BJ (cell line): Measurements from ENCODE around the gene HOXD3. TPM values are rescaled to one million over a fixed set of nuclear protein-coding genes. Genes with fewer than 3 reads are reported as not detected.

Source experiments
- CTCF ChIA-PET: fragments of 350-600 bp; formaldehyde crosslinking; extraction: SDS; loops from one replicate; lab custom pipeline; 2021; ENCODE audit warnings: antibody characterized with exemption, inconsistent platforms; lab: Yijun Ruan, JAX
- POLR2A ChIA-PET: fragments of 300-600 bp; sonication (Branson Sonifier 250); formaldehyde crosslinking; extraction: SDS; loops from one replicate; lab custom pipeline; 2021; ENCODE audit warnings: antibody characterized with exemption; lab: Charles Lee
- DNase-seq: peaks from one replicate; pipeline ENCODE4 v3.0.0-alpha.2; 2011; ENCODE audit warnings: low read depth
- H3K27me3 ChIP-seq: 2 replicates; pipeline ENCODE4 v1.6.0; 2011; ENCODE audit warnings: low read length; ENCODE audit not compliant: control insufficient read depth, insufficient read depth
- H3K36me3 ChIP-seq: 2 replicates; pipeline ENCODE4 v1.5.1; 2011; ENCODE audit warnings: low read length; ENCODE audit not compliant: control insufficient read depth, insufficient read depth
- H3K4me3 ChIP-seq: 2 replicates; pipeline ENCODE4 v1.5.1; 2011; ENCODE audit warnings: low read depth, mild to moderate bottlenecking, control low read depth, low read length
- polyA plus RNA-seq: library from polyadenylated mRNA; depleted of rRNA; stranded (reverse); fragments of >200 nt; gene quantifications from 2 replicates; pipeline ENCODE4 v1.2.3, GENCODE V29; 2011
- TF ChIP-seq, protein P1 (sequence below): IDR thresholded peaks from 2 replicates; pipeline ENCODE4 v1.5.1; 2011; ENCODE audit warnings: low read depth, mild to moderate bottlenecking, control low read depth, inconsistent platforms, low read length, moderate library complexity; ENCODE audit not compliant: insufficient read depth

HOXD3 gene
- polyA plus RNA-seq, 1 experiment, result not detected

DNA sequence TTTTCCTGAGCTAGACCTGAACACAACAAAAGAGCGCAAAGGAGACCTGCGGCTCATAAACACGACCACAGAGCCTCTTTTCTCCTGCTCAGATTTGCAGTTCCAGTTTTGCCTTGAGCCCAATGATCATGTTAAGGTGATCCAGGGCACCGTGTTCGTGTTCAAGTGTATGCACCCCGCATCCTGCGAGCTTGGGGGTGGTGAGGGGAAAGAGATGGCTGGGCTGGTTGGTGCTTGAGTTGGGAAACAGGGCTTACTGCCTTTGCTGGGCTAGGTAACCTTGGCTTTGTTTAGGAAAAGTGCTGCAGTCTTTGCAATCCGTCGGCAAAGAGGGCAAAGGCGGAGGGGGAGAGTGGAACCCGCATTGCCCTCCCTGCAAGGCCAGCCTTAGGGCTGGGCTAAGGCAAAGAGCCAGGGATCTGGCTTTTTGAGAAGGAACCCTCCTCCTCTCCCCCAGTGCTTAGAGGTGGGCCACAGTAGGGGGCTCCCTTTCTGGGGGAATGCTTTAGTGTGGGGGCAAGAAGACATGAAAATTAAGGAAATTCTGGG lies 39.2 kb upstream of the HOXD3 start:
- DNase-seq, result no peak
- Histone ChIP-seq H3K4me3 (no peak overlapping the region), H3K27me3 (peaks cover 1% of the 10 kb centered on the region; the same call in 1 of the 2 replicates), H3K36me3 (peaks cover 2% of the 10 kb centered on the region; the same call in 1 of the 2 replicates)
- TF ChIP-seq, protein P1, sequence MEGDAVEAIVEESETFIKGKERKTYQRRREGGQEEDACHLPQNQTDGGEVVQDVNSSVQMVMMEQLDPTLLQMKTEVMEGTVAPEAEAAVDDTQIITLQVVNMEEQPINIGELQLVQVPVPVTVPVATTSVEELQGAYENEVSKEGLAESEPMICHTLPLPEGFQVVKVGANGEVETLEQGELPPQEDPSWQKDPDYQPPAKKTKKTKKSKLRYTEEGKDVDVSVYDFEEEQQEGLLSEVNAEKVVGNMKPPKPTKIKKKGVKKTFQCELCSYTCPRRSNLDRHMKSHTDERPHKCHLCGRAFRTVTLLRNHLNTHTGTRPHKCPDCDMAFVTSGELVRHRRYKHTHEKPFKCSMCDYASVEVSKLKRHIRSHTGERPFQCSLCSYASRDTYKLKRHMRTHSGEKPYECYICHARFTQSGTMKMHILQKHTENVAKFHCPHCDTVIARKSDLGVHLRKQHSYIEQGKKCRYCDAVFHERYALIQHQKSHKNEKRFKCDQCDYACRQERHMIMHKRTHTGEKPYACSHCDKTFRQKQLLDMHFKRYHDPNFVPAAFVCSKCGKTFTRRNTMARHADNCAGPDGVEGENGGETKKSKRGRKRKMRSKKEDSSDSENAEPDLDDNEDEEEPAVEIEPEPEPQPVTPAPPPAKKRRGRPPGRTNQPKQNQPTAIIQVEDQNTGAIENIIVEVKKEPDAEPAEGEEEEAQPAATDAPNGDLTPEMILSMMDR, result no peak
- POLR2A ChIA-PET, result no interaction called here
- CTCF ChIA-PET, result interaction anchor here (3.0 kb wide), 1 partner anchor 9 kb away, joined by 11 read pairs; no protein-coding TSS in a partner anchor

DNA sequence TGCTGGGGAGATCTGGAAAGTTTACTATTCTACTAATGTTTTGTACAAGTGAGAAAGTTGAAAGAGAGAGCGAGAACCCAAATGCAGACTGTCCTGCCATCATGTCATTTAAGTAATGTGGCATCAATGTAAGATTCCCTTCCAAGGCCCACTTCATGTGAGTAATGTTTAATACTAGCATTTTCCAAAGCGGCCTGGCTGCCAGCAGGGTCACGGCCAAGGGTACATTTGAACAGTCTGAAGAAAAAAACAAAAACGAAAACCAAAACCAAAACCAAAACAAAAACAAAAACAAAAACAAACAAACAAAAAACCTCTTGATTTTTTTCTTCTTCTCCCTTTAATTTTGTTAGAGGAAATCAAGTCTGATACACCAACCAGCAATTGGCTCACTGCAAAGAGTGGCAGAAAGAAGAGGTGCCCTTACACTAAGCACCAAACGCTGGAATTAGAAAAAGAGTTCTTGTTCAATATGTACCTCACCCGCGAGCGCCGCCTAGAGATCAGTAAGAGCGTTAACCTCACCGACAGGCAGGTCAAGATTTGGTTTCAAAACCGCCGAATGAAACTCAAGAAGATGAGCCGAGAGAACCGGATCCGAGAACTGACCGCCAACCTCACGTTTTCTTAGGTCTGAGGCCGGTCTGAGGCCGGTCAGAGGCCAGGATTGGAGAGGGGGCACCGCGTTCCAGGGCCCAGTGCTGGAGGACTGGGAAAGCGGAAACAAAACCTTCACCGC lies 38.3 kb upstream of the HOXD3 start:
- Histone ChIP-seq H3K36me3 (peaks cover 2% of the 10 kb centered on the region; the same call in 1 of the 2 replicates), H3K4me3 (no peak overlapping the region), H3K27me3 (peaks cover 3% of the 10 kb centered on the region)
- ChIA-PET CTCF (no interaction called here), POLR2A (no interaction called here)
- TF ChIP-seq, protein P1, result peak; percentile 26; the same call in 1 of the 2 replicates
- no peak for DNase-seq

DNA sequence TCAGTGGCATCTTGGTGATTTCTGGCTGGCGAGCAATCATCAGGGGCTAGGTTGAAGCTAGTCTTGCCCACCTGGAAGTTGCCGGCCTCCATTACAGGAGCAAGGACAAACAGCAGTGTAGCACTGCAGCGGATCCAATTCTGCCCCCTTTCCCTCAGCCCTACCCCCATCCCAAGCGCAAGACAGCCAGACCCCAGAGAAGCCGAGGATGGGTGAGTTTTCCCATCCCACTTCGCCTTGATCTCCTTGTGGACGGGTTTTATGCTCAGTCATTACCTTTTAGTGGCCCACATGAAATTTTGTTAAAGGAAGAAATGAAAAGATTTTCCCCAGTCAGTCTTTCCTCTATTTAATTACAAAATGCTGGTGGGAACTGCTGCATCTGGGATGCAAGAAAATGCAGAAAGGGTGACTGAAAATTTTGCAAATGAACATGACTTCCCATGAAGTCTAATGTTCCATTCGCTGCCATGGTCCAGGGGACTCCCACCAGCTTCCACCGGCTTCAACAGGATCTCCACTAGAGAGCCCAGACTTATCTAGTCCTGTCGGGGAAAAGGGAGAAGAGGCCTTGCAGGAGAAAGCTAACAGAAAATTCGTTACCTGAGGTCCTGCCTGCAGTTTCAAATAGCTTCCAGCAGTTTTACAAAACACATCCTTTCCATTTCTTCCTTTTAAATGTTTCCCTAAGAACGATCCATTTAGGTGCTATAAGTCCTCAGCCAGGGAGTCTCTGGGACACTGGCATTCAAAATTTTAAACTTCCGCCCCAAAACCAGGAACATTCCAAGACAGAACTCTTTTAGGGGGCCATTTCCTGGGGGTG lies 36.5 kb upstream of the HOXD3 start:
- Histone ChIP-seq H3K27me3 (peaks cover 3% of the 10 kb centered on the region), H3K36me3 (peaks cover 2% of the 10 kb centered on the region; the same call in 1 of the 2 replicates), H3K4me3 (no peak overlapping the region)
- no peak for DNase-seq
- POLR2A ChIA-PET, result no interaction called here
- TF ChIP-seq, protein P1, result no peak
- CTCF ChIA-PET, result interaction anchor here (0.7 to 1.8 kb wide), 3 partner anchors 10 to 544 kb away, joined by 3 to 5 read pairs (median 3); no protein-coding TSS in a partner anchor

DNA sequence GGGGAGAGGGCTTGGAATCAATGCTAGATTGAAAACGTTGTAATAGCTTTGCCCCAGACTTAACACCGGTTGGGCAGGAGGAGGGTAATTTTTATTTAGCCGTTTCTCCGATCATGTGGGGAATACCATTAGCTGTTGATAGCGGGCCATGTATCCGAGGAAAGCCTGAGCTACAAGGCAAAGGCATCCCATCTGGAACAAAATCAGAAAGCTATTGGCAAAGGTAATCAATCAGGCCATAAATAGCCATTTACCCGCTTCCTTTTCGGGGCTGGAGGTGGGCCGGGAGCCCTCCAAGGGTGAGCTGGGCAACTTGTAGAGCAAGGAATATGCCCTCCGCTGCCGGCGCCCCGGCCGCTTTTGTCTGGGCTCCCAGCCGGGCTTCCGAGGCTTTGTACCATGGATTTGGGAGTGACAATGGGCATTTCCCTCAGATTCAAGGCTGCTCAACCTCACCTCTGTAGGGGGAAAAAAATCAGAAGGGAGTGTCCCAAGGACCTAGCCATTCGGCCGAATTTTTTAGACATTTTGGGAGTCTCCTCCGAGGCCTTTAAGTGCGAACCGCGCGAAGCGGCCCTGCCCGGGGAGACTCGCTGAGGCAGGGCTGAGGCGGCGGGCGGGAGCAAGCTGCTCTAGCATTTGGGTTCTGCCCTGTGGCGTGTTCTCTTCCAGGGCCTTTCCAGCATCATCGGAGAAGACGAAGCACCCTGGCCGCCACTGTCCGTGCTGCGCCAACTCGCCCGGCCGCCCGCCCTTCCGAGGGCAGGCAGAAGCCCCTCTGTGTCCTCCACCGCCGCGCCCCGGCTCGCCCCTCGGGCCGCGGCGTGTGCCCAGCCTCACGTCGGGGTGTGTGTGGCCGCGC lies 35.7 kb upstream of the HOXD3 start:
- H3K4me3 ChIP-seq, result no peak overlapping the region
- DNase-seq, result no peak
- H3K36me3 ChIP-seq, result peaks cover 2% of the 10 kb centered on the region; the same call in 1 of the 2 replicates
- H3K27me3 ChIP-seq, result peaks cover 5% of the 10 kb centered on the region
- ChIA-PET CTCF (interaction anchor here (1.0 to 1.8 kb wide), 3 partner anchors 11 to 517 kb away, joined by 3 to 5 read pairs (median 3); no protein-coding TSS in a partner anchor), POLR2A (no interaction called here)
- TF ChIP-seq, protein P1, result no peak
